ENCODE measurements around the gene ATP8B1. TPM values are rescaled to one million over a fixed set of nuclear protein-coding genes. Genes with fewer than 3 reads are reported as not detected.
"Not testable (repeated sequence)": the region's sequence is repeated elsewhere in the genome, so short reads cannot be mapped to it uniquely, and the experiment has no call there.

ATP8B1 gene
- total RNA-seq (2014; rRNA removed) (18.4 and 24.8 TPM in 2 replicates), Bru-seq, nascent RNA (percentile 69 among the genes with signal in this experiment), BruChase-seq, experiment 1, labeled RNA remaining after a 6-hour chase (percentile 69 among the genes with signal in this experiment), BruChase-seq, experiment 2, labeled RNA remaining after a 2-hour chase (percentile 68 among the genes with signal in this experiment)
- long read RNA-seq, full-length matches to known transcripts = 5 of 68 reads
- long read RNA-seq, partial matches to known transcripts = 27 of 68 reads
- long read RNA-seq, other reads (novel, unspliced or antisense) = 36 of 68 reads

DNA sequence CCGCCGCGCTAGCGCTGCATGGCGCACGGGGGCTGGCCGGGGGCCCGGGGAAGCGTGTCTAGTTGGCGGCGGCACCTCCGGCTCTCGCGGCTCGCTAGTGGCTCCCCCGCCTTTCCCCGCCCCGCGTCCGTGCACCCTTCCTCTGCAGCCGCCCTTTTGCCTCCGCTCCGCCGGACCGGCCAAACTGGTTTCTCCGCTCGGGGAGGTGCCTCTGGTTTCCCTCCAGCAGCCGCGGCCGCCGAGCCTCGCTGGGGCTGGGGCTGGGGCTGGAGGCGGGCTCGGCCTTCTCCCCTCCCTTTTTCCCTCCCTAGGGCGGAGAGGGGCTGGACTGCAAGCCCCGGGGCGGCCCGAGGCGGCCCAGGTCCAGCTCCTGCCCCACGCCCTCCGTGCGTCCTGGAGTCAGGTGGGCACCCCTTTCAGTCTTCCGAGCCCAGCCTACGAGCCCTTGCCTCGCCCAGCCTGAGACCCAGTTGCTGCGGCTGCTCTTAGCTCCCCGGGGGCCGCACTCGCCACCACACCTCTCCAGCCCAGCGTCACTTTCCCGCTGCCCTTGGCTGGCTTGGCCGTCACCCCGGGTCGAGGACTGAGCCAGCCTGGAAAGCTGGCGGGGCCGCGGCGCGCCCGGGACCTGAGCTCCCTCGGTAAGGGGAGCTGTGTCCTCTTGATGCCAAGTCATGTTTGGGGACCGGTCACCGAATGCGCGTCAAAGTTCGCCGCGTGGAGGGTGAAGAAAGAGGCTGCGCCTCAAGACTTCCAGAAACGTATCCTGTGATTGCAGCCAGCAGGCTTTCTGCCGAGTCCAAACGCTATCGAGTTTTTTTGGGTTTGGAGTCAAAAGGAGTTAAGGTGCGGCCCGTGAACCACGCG, at the start of gene ATP8B1:
Gene ATP8B1 (minus strand): TSS at position 213 of the 867 bp plus-strand sequence. CDS start 71,508 bp downstream, outside the sequence.
- ATAC-seq (peak; percentile 75), DNase-seq (peak; percentile 96)
- no peaks in the 10 kb centered on the region for H3K36me3 ChIP-seq (ENCODE audit: low read depth, low read length)
- H3K4me2 ChIP-seq (ENCODE audit: low read length) = peak within 1 kb of the TSS; percentile 94
- intact Hi-C loops (cut with micrococcal nuclease) = loop anchor here (1.0 to 2.0 kb wide), 2 partner anchors 57 to 241 kb away; partner anchors contain the start of gene NEDD4L
- BruUV-seq (replicated peaks) = TSS peak; percentile 61
- H3F3A ChIP-seq (ENCODE audit: low read length, unreplicated experiment) = peaks cover 8% of the 10 kb centered on the region
- H3K79me2 ChIP-seq (ENCODE audit: low read length) = peaks cover 52% of the 10 kb centered on the region
- CTCF ChIA-PET = no interaction called here
- H3K9me2 ChIP-seq (replicated peaks; ENCODE audit: low read length) = no peaks in the 10 kb centered on the region
- peak within 1 kb of the TSS; percentile 72 for H3K27ac ChIP-seq (ENCODE audit: low read length)
- no peaks in the 10 kb centered on the region for H3K27me3 ChIP-seq (ENCODE audit: low read length)
- peaks cover 47% of the 10 kb centered on the region for H3K4me1 ChIP-seq (ENCODE audit: insufficient read depth, low read length)
- H2AFZ ChIP-seq (ENCODE audit: low read length) = peak within 1 kb of the TSS; percentile 86
- peak within 1 kb of the TSS; percentile 88 for H3K9ac ChIP-seq (ENCODE audit: low read length)
- H3K9me3 ChIP-seq (ENCODE audit: low read length) = no peaks in the 10 kb centered on the region
- POLR2A ChIA-PET (ENCODE audit: unreplicated experiment) = interaction anchor here (0.6 kb wide), 1 partner anchor 1305 kb away, joined by 5 read pairs; no protein-coding TSS in a partner anchor
- peaks cover 14% of the 10 kb centered on the region; the same call in 1 of the 2 replicates for H4K20me1 ChIP-seq (ENCODE audit: low read length)
- peak within 1 kb of the TSS; percentile 79 for H3K4me3 ChIP-seq (ENCODE audit: low read length)
- TF ChIP-seq EZH2 (IDR thresholded peaks at IDR 0.05; ENCODE audit: low read length, unreplicated experiment) (no peak), EZH2phosphoT487 (IDR thresholded peaks at IDR 0.05; ENCODE audit: borderline replicate concordance, low read length) (no peak)
- TF ChIP-seq, protein P1, sequence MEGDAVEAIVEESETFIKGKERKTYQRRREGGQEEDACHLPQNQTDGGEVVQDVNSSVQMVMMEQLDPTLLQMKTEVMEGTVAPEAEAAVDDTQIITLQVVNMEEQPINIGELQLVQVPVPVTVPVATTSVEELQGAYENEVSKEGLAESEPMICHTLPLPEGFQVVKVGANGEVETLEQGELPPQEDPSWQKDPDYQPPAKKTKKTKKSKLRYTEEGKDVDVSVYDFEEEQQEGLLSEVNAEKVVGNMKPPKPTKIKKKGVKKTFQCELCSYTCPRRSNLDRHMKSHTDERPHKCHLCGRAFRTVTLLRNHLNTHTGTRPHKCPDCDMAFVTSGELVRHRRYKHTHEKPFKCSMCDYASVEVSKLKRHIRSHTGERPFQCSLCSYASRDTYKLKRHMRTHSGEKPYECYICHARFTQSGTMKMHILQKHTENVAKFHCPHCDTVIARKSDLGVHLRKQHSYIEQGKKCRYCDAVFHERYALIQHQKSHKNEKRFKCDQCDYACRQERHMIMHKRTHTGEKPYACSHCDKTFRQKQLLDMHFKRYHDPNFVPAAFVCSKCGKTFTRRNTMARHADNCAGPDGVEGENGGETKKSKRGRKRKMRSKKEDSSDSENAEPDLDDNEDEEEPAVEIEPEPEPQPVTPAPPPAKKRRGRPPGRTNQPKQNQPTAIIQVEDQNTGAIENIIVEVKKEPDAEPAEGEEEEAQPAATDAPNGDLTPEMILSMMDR (conservative IDR thresholded peaks at IDR 0.05; ENCODE audit: low read depth, low read length) = no peak

DNA sequence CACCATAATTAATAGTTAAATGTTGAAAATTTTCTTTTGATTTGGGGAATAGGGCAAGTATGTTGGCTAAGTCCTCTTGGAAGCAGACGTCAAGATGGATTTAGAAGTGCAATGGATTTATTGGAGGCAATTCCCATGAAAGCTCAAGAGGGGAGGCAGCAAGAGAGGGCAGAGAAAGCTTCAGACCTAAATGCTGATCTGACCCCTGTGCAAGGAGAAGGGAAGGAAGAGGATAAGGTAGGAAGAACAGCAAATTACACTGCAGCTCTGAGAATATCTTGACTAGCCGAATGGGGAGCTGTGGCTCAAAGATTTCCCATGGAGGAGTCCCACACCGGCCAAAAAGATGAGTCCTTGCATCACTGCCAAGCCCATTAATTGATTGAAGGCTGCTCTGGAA, 46.9 kb upstream of the ATP8B1 start:
- POLR2A ChIA-PET (ENCODE audit: unreplicated experiment) = no interaction called here
- Histone ChIP-seq H3K36me3 (ENCODE audit: low read depth, low read length) (no peaks in the 10 kb centered on the region), H3K4me3 (ENCODE audit: low read length) (no peak overlapping the region), H2AFZ (ENCODE audit: low read length) (no peak overlapping the region), H3K4me1 (ENCODE audit: insufficient read depth, low read length) (peaks cover 42% of the 10 kb centered on the region), H4K20me1 (ENCODE audit: low read length) (no peaks in the 10 kb centered on the region), H3K9me2 (replicated peaks; ENCODE audit: low read length) (no peaks in the 10 kb centered on the region), H3F3A (ENCODE audit: low read length, unreplicated experiment) (no peaks in the 10 kb centered on the region), H3K79me2 (ENCODE audit: low read length) (no peaks in the 10 kb centered on the region), H3K4me2 (ENCODE audit: low read length) (no peak overlapping the region), H3K27ac (ENCODE audit: low read length) (no peak overlapping the region), H3K9me3 (ENCODE audit: low read length) (no peaks in the 10 kb centered on the region), H3K27me3 (ENCODE audit: low read length) (no peaks in the 10 kb centered on the region), H3K9ac (ENCODE audit: low read length) (no peak overlapping the region)
- intact Hi-C loops (cut with micrococcal nuclease) = no loop called here
- TF ChIP-seq EZH2phosphoT487 (IDR thresholded peaks at IDR 0.05; ENCODE audit: borderline replicate concordance, low read length) (no peak), EZH2 (IDR thresholded peaks at IDR 0.05; ENCODE audit: low read length, unreplicated experiment) (no peak)
- TF ChIP-seq, protein P1 (conservative IDR thresholded peaks at IDR 0.05; ENCODE audit: low read depth, low read length) = no peak
- DNase-seq (no peak), ATAC-seq (no peak)
- CTCF ChIA-PET = no interaction called here
- BruUV-seq (replicated peaks) = no TSS peak

DNA sequence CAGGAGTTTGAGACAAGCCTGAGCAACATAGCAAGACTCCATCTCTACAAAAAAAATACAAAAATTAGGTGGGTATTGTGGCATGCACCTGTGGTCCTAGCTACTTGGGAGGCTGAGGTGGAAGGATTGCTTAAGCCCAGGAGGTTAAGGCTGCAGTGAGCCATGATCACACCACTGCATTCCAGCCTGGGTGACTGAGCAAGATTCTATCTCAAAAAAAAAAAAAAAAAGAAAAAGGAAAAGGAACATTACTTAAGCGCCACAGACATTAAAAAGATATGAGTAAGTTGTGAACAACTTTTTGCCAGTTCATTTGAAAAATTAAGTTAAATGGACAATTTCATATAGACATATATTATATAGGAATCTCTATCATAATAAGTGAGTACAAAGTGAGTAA, 45.3 kb upstream of the ATP8B1 start:
- H4K20me1 ChIP-seq (ENCODE audit: low read length); H3K9ac ChIP-seq (ENCODE audit: low read length); intact Hi-C loops (cut with micrococcal nuclease); H3K27ac ChIP-seq (ENCODE audit: low read length); ATAC-seq; H2AFZ ChIP-seq (ENCODE audit: low read length); H3K79me2 ChIP-seq (ENCODE audit: low read length); BruUV-seq (replicated peaks); POLR2A ChIA-PET (ENCODE audit: unreplicated experiment); H3F3A ChIP-seq (ENCODE audit: low read length, unreplicated experiment); H3K4me3 ChIP-seq (ENCODE audit: low read length); H3K4me2 ChIP-seq (ENCODE audit: low read length); H3K27me3 ChIP-seq (ENCODE audit: low read length); H3K9me3 ChIP-seq (ENCODE audit: low read length); H3K9me2 ChIP-seq (replicated peaks; ENCODE audit: low read length); H3K36me3 ChIP-seq (ENCODE audit: low read depth, low read length): not testable (repeated sequence)
- peaks cover 27% of the 10 kb centered on the region for H3K4me1 ChIP-seq (ENCODE audit: insufficient read depth, low read length)
- CTCF ChIA-PET = interaction anchor here (0.6 kb wide), 1 partner anchor 10 kb away, joined by 4 read pairs; no protein-coding TSS in a partner anchor
- peak; percentile 9 for DNase-seq

DNA sequence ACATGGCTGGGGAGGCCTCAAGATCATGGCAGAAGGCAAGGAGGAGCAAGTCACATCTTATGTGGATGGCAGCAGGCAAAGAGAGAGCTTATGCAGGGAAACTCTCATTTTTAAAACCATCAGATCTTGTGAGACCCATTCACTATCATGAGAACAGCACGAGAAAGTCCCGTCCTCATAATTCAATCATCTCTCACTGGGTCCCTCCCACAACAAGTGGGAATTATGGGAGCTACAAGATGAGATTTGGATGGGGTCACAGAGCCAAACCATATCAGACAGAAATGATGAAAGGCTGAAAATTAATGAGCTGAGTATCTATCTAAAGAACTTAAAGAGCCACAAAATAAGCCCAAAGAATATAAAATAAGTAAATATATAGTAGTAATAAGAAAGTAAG, 44.3 kb upstream of the ATP8B1 start:
- DNase-seq; H3K9me3 ChIP-seq (ENCODE audit: low read length); H3K79me2 ChIP-seq (ENCODE audit: low read length); H3K27me3 ChIP-seq (ENCODE audit: low read length); H3K36me3 ChIP-seq (ENCODE audit: low read depth, low read length); H3K27ac ChIP-seq (ENCODE audit: low read length); H3K9ac ChIP-seq (ENCODE audit: low read length); POLR2A ChIA-PET (ENCODE audit: unreplicated experiment); H2AFZ ChIP-seq (ENCODE audit: low read length); H3K4me3 ChIP-seq (ENCODE audit: low read length); H3K4me2 ChIP-seq (ENCODE audit: low read length); H3K9me2 ChIP-seq (replicated peaks; ENCODE audit: low read length); intact Hi-C loops (cut with micrococcal nuclease); H3F3A ChIP-seq (ENCODE audit: low read length, unreplicated experiment); BruUV-seq (replicated peaks); H4K20me1 ChIP-seq (ENCODE audit: low read length); CTCF ChIA-PET; ATAC-seq: not testable (repeated sequence)
- H3K4me1 ChIP-seq (ENCODE audit: insufficient read depth, low read length) = peaks cover 19% of the 10 kb centered on the region
